ENCODE measurements around the gene MYO7A. TPM values are rescaled to one million over a fixed set of nuclear protein-coding genes. Genes with fewer than 3 reads are reported as not detected.

MYO7A gene
- total and polyA plus RNA-seq, 2 of the 8 experiments (the other 6 are each of a cell fraction or from before 2014, with no cell fraction given), result 1.5 to 1.9 TPM

DNA sequence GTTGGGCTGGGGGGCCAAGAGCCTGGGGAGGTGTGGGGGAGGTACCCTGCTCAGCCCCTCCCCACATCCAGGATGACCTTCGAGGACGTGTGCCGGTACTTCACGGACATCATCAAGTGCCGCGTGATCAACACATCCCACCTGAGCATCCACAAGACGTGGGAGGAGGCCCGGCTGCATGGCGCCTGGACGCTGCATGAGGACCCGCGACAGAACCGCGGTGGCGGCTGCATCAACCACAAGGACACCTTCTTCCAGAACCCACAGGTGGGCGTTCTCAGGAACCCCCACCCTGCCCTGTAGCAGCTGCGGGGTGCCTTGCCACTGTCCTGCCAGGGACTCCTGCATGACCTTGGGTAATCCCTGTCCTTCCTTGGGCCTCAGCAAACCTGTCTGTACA, 10.0 kb upstream of the MYO7A start:
- 95% methylated on average over 17 of the region's 17 CpGs; no CpG with 5 or more reads in 1 of the 2 experiments for WGBS, 2 experiments (ENCODE audit: extremely low coverage in 1 of 2, insufficient coverage in 1 of 2, insufficient read length in 1 of 2, insufficient replicate concordance in 2 of 2, low coverage in 1 of 2, low lambda C conversion rate in 2 of 2, missing lambda C conversion rate in 1 of 2)
- Histone ChIP-seq H2BK12ac (ENCODE audit: low read depth, low read length) (no peak overlapping the region), H3K4ac (replicated peaks; ENCODE audit: insufficient read length, low read depth, low read length) (no peak overlapping the region), H2BK120ac (replicated peaks; ENCODE audit: low read depth, low read length) (no peak overlapping the region), H3K27me3 (replicated peaks in 1 of 4; ENCODE audit: control insufficient read depth in 3 of 4, extremely low read depth in 1 of 4, insufficient read depth in 3 of 4, low read length in 3 of 4) (no peaks in the 10 kb centered on the region), H3K9ac (replicated peaks in 1 of 4; ENCODE audit: extremely low read depth in 1 of 4, low read depth in 3 of 4, low read length in 3 of 4) (no peak overlapping the region), H4K5ac (ENCODE audit: insufficient read length, low read depth, low read length) (no peak overlapping the region), H3K27ac (ENCODE audit: low read depth, low read length) (no peak overlapping the region), H3K79me2 (ENCODE audit: control insufficient read depth in 1 of 2, insufficient read depth in 2 of 2, low read length in 2 of 2) (no peaks in the 10 kb centered on the region), H3K9me3 (ENCODE audit: insufficient read depth in 2 of 2, low read depth in 1 of 2, low read length in 1 of 2) (no peaks in the 10 kb centered on the region), H3K23ac (ENCODE audit: insufficient read length) (no peak overlapping the region), H2BK20ac (ENCODE audit: low read length) (no peak overlapping the region), H2BK5ac (ENCODE audit: low read depth, low read length) (no peak overlapping the region), H2AFZ (ENCODE audit: low read length) (no peak overlapping the region), H3K56ac (replicated peaks; ENCODE audit: insufficient read length, low read depth, low read length) (no peak overlapping the region), H4K91ac (replicated peaks; ENCODE audit: insufficient read length, low read length) (no peak overlapping the region), H3K4me3 (ENCODE audit: extremely low read depth in 1 of 4, insufficient read depth in 2 of 4, low read depth in 3 of 4, low read length in 4 of 4) (no peak overlapping the region), H3K14ac (ENCODE audit: insufficient read length) (no peak overlapping the region), H3K36me3 (ENCODE audit: control insufficient read depth in 2 of 4, insufficient read depth in 4 of 4, low read length in 3 of 4) (no peaks in the 10 kb centered on the region; a peak in 1 of 8 replicates), H2AK5ac (ENCODE audit: low read depth, low read length) (no peak overlapping the region), H3K4me1 (replicated peaks in 1 of 4; ENCODE audit: control insufficient read depth in 3 of 4, insufficient read depth in 4 of 4, low read length in 3 of 4) (peaks cover 0 to 2% (median under 1%) of the 10 kb centered on the region in 4 experiments; a peak in 3 of 7 replicates), H4K8ac (ENCODE audit: extremely low read depth, insufficient read depth, low read length) (no peak overlapping the region), H3K79me1 (ENCODE audit: low read depth, low read length) (no peaks in the 10 kb centered on the region), H3K23me2 (ENCODE audit: low read depth, low read length) (no peaks in the 10 kb centered on the region), H4K20me1 (replicated peaks in 1 of 2; ENCODE audit: control insufficient read depth in 1 of 2, insufficient read depth in 2 of 2, low read length in 2 of 2) (no peaks in the 10 kb centered on the region), H3K18ac (ENCODE audit: extremely low read depth, low read length) (no peak overlapping the region), H3K4me2 (ENCODE audit: insufficient read depth in 1 of 2, low read depth in 2 of 2, low read length in 2 of 2) (no peak overlapping the region), H2BK15ac (ENCODE audit: low read length) (no peak overlapping the region)
- DNase-seq (ENCODE audit: low read depth in 1 of 2, low spot score in 2 of 2) (no peak), FAIRE-seq (no peak)
- POLR2A ChIA-PET (ENCODE audit: partially characterized antibody), result no interaction called here
- CTCF ChIA-PET (ENCODE audit: partially characterized antibody), result interaction anchor here (1.5 to 19.1 kb wide), 6 partner anchors 8 to 70 kb away, joined by 3 to 297 read pairs (median 89); partner anchors contain the start of genes MYO7A and OMP
- TF ChIP-seq SP4 (IDR thresholded peaks at IDR 0.05; ENCODE audit: low read length), result no peak
- no peak for TF ChIP-seq BACH1 (IDR thresholded peaks at IDR 0.05; ENCODE audit: low read length)
- no peak for TF ChIP-seq CREB1 (IDR thresholded peaks at IDR 0.05)
- TF ChIP-seq, protein P1, sequence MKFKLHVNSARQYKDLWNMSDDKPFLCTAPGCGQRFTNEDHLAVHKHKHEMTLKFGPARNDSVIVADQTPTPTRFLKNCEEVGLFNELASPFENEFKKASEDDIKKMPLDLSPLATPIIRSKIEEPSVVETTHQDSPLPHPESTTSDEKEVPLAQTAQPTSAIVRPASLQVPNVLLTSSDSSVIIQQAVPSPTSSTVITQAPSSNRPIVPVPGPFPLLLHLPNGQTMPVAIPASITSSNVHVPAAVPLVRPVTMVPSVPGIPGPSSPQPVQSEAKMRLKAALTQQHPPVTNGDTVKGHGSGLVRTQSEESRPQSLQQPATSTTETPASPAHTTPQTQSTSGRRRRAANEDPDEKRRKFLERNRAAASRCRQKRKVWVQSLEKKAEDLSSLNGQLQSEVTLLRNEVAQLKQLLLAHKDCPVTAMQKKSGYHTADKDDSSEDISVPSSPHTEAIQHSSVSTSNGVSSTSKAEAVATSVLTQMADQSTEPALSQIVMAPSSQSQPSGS (IDR thresholded peaks at IDR 0.05; ENCODE audit: low read length), result no peak
- TF ChIP-seq ZNF274 (IDR thresholded peaks at IDR 0.05; ENCODE audit: borderline replicate concordance, extremely low read depth, low read length), result no peak
- TF ChIP-seq ASH2L (IDR thresholded peaks at IDR 0.05; ENCODE audit: low read length), result no peak
- TF ChIP-seq, protein P2, sequence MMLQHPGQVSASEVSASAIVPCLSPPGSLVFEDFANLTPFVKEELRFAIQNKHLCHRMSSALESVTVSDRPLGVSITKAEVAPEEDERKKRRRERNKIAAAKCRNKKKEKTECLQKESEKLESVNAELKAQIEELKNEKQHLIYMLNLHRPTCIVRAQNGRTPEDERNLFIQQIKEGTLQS (IDR thresholded peaks at IDR 0.05; ENCODE audit: insufficient read depth, low read depth, low read length), result no peak
- no peak for TF ChIP-seq GTF2F1 (IDR thresholded peaks at IDR 0.05; ENCODE audit: borderline replicate concordance, low read depth, low read length)
- TF ChIP-seq SP2 (IDR thresholded peaks at IDR 0.05; ENCODE audit: low read length), result no peak
- no peak for TF ChIP-seq KDM1A (IDR thresholded peaks at IDR 0.05; ENCODE audit: borderline replicate concordance, low read length)
- TF ChIP-seq TBP (IDR thresholded peaks at IDR 0.05; ENCODE audit: low read depth, low read length), result no peak
- TF ChIP-seq BRCA1 (IDR thresholded peaks at IDR 0.05; ENCODE audit: low read depth, low read length), result no peak
